A673 (cell line): ENCODE measurements around the gene IQCH. TPM values are rescaled to one million over a fixed set of nuclear protein-coding genes. Genes with fewer than 3 reads are reported as not detected.

Source experiments
- BruUV-seq: library from RNA; stranded (reverse); fragments of 400-500 nt; replicated peaks from 2 replicates; lab custom pipeline; 2021; lab: Mats Ljungman, UMichigan
- CTCF ChIA-PET: fragments of 300-600 bp; sonication (Branson Sonifier 250); formaldehyde crosslinking; loops from one replicate; lab custom pipeline; 2022; ENCODE audit warnings: antibody characterized with exemption; lab: Charles Lee
- POLR2A ChIA-PET: fragments of 300-600 bp; sonication (Branson Sonifier 250); formaldehyde crosslinking; loops from one replicate; lab custom pipeline; 2022; ENCODE audit warnings: antibody characterized with exemption; ENCODE audit not compliant: low non-redundant PET; lab: Charles Lee
- DNase-seq: peaks from one replicate; pipeline ENCODE4 v3.0.0-alpha.2; 2015; ENCODE audit warnings: low spot score
- H3K27ac ChIP-seq: fragments of 200-600 bp; sonication (generic); 2 replicates; pipeline ENCODE4 v1.5.1; 2016; ENCODE audit warnings: mixed run types, low read depth, mild to moderate bottlenecking, mixed read lengths, antibody characterized with exemption, low read length; ENCODE audit not compliant: poor library complexity, severe bottlenecking
- H3K27me3 ChIP-seq: fragments of 200-600 bp; sonication (generic); replicated peaks from 2 replicates; pipeline ENCODE4 v1.6.1; 2017; ENCODE audit warnings: mixed run types, low read depth, mild to moderate bottlenecking, mixed read lengths, antibody characterized with exemption, low read length; ENCODE audit not compliant: insufficient read depth, poor library complexity
- H3K36me3 ChIP-seq: fragments of 200-600 bp; sonication (generic); 2 replicates; pipeline ENCODE4 v1.6.1; 2016; ENCODE audit warnings: mixed run types, mild to moderate bottlenecking, mixed read lengths, antibody characterized with exemption, low read length; ENCODE audit not compliant: insufficient read depth, poor library complexity, severe bottlenecking
- H3K4me1 ChIP-seq: fragments of 200-600 bp; sonication (generic); 2 replicates; pipeline ENCODE4 v1.6.1; 2017; ENCODE audit warnings: mixed run types, mild to moderate bottlenecking, mixed read lengths, antibody characterized with exemption, low read length; ENCODE audit not compliant: insufficient read depth, poor library complexity, severe bottlenecking
- H3K4me3 ChIP-seq: fragments of 200-600 bp; sonication (generic); 2 replicates; pipeline ENCODE4 v1.5.1; 2016; ENCODE audit warnings: low read depth, mixed run types, mild to moderate bottlenecking, mixed read lengths, low read length; ENCODE audit not compliant: poor library complexity, severe bottlenecking
- H3K9me3 ChIP-seq: fragments of 200-600 bp; sonication (generic); 2 replicates; pipeline ENCODE4 v1.6.1; 2016; ENCODE audit warnings: mixed run types, low read depth, mild to moderate bottlenecking, mixed read lengths, antibody characterized with exemption, low read length; ENCODE audit not compliant: poor library complexity, severe bottlenecking
- EZH2 ChIP-seq: fragments of 200-600 bp; sonication (generic); IDR thresholded peaks from 2 replicates; pipeline ENCODE4 v1.6.1; 2017; ENCODE audit warnings: borderline replicate concordance, low read depth, mild to moderate bottlenecking, mixed read lengths, antibody characterized with exemption, low read length; ENCODE audit not compliant: poor library complexity, severe bottlenecking
- intact Hi-C: fragments of 100-400 bp; cut with micrococcal nuclease; formaldehyde crosslinking; loops from one replicate; pipeline ENCODE4 v1.10.0; 2022; ENCODE audit not compliant: unreplicated experiment
- total RNA-seq: library from RNA; stranded (reverse); gene quantifications from 2 replicates; pipeline ENCODE4 v1.2.3, GENCODE V29; 2021
- TF ChIP-seq, protein P1 (sequence below): fragments of 300-800, 200-600 bp; sonication (generic); conservative IDR thresholded peaks from 2 replicates; pipeline ENCODE4 v1.5.1; 2017; ENCODE audit warnings: low read depth, mild to moderate bottlenecking, antibody characterized with exemption, low read length, moderate library complexity, mixed read lengths

The IQCH gene
- total RNA-seq, 1 experiment from 2014 or later, result 1.7 TPM

GRCh38 chr15:67508407-67508806 is 253.8 kb downstream of the IQCH start:
- no peak for DNase-seq
- Histone ChIP-seq H3K27me3 (no peaks in the 10 kb centered on the region), H3K27ac (no peak overlapping the region), H3K4me1 (no peaks in the 10 kb centered on the region), H3K36me3 (no peaks in the 10 kb centered on the region), H3K9me3 (no peaks in the 10 kb centered on the region), H3K4me3 (no peak overlapping the region)
- intact Hi-C loops, result no loop called here
- CTCF ChIA-PET, result no interaction called here
- TF ChIP-seq, protein P1, sequence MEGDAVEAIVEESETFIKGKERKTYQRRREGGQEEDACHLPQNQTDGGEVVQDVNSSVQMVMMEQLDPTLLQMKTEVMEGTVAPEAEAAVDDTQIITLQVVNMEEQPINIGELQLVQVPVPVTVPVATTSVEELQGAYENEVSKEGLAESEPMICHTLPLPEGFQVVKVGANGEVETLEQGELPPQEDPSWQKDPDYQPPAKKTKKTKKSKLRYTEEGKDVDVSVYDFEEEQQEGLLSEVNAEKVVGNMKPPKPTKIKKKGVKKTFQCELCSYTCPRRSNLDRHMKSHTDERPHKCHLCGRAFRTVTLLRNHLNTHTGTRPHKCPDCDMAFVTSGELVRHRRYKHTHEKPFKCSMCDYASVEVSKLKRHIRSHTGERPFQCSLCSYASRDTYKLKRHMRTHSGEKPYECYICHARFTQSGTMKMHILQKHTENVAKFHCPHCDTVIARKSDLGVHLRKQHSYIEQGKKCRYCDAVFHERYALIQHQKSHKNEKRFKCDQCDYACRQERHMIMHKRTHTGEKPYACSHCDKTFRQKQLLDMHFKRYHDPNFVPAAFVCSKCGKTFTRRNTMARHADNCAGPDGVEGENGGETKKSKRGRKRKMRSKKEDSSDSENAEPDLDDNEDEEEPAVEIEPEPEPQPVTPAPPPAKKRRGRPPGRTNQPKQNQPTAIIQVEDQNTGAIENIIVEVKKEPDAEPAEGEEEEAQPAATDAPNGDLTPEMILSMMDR, result no peak
- TF ChIP-seq EZH2, result no peak
- BruUV-seq, result no TSS peak
- POLR2A ChIA-PET, result no interaction called here

GRCh38 chr15:67509918-67510317 is 255.3 kb downstream of the IQCH start:
- intact Hi-C loops, result no loop called here
- CTCF ChIA-PET, result no interaction called here

DNA sequence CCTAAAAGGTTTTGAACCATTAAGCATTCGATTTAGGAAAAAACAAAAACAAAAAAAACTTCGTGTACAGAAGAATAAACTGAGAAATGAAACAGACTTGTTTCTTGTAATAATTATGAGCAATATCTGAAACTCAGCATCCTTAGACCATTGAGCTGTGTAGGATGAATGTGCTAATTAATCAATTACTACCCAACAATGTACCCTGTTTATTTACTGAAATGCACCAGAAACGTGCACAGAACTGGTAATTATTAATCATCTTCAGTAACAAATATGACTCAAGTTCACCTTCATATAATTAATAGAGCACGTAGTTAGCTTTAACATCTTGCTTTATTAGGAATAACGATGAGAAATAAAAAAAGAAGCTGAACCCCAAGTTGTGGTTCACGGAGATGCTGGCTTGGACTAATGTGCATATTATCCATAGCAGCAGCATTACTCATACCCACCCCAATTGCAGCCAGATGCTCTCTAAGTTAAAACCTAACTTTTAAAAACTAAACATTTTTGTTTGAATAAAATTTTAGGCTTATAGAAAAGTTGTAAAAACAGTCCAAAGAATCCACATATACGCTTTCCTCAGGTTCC is 256.1 kb downstream of the IQCH start:
- ChIA-PET POLR2A (no interaction called here), CTCF (no interaction called here)
- Histone ChIP-seq H3K9me3 (no peaks in the 10 kb centered on the region), H3K36me3 (no peaks in the 10 kb centered on the region), H3K27me3 (no peaks in the 10 kb centered on the region), H3K4me1 (no peaks in the 10 kb centered on the region), H3K4me3 (no peak overlapping the region), H3K27ac (no peak overlapping the region)
- DNase-seq, result no peak
- TF ChIP-seq EZH2, result no peak
- TF ChIP-seq, protein P1, result no peak
- BruUV-seq, result no TSS peak
- intact Hi-C loops, result no loop called here

More at GRCh38 chr15:67509918-67510317, 255.3 kb downstream of the IQCH start:
- POLR2A ChIA-PET, result no interaction called here
- TF ChIP-seq EZH2, result no peak
- TF ChIP-seq, protein P1, result no peak
- BruUV-seq, result no TSS peak
- no peak overlapping the region for H3K27ac ChIP-seq
- H3K4me1 ChIP-seq, result no peaks in the 10 kb centered on the region
- H3K27me3 ChIP-seq, result no peaks in the 10 kb centered on the region
- no peak for DNase-seq
- no peaks in the 10 kb centered on the region for H3K9me3 ChIP-seq
- no peak overlapping the region for H3K4me3 ChIP-seq
- no peaks in the 10 kb centered on the region for H3K36me3 ChIP-seq
